Stimulated activated effector memory CD8-positive, alpha-beta T cell treated with anti-CD3 and anti-CD28 coated beads, Interleukin-12 subunit alpha, Interleukin-12 subunit beta, amount 100 ng/mL, for 72 hours (primary cell): ENCODE results near the gene LRRC74A.

Experiments
- ATAC-seq: fragments of 150-1000 bp; cut with Tn5 transposase; 2 replicates; pipeline ENCODE4 v1.10.0; 2021
- DNase-seq, 2 donors: peaks; one replicate each; pipeline ENCODE4 v3.0.0; 2021 to 2022; ENCODE audit warnings: low spot score in 2 of 2
- H3K27ac Mint-ChIP-seq: one replicate; pipeline ENCODE4 v1.8.0; 2022; ENCODE audit warnings: mild to moderate bottlenecking, mixed read lengths
- H3K36me3 Mint-ChIP-seq: one replicate; pipeline ENCODE4 v1.8.0; 2022; ENCODE audit warnings: mild to moderate bottlenecking, mixed read lengths
- H3K4me1 Mint-ChIP-seq: one replicate; pipeline ENCODE4 v1.8.0; 2022; ENCODE audit warnings: mixed read lengths
- H3K4me3 Mint-ChIP-seq: one replicate; pipeline ENCODE4 v1.8.0; 2022; ENCODE audit warnings: mild to moderate bottlenecking, mixed read lengths
- H3K9me3 Mint-ChIP-seq: one replicate; pipeline ENCODE4 v1.8.0; 2022; ENCODE audit warnings: mixed read lengths

LRRC74A gene

DNA sequence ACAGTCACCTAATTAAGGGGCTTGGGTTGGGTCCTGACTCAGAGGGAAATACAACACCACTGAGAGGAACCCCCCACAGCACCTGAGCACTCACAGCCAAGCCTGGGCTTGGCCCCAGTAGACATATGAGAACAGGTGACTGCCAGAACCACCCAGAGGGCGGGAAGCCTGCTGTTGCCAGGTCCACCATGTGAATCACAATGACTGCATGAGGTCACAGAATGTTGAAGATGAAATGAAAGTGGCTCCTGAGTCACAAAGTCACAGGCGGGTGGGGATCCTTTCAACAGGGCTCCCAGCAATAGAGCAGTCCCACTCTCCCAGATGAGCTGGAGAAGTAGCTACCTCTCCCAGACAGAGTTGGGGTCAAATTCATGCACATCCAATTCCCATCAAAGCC lies at the start of gene LRRC74A:
TSS of gene LRRC74A (plus strand) at position 287 of the 400 bp plus-strand sequence. CDS start 290 bp downstream, outside the sequence.
- Mint-ChIP-seq H3K36me3 (no peaks in the 10 kb centered on the region), H3K4me3 (no peak within 1 kb of the TSS), H3K9me3 (no peaks in the 10 kb centered on the region), H3K27ac (no peak within 1 kb of the TSS), H3K4me1 (no peaks in the 10 kb centered on the region)
- no peak for DNase-seq
- peak; percentile 48 for ATAC-seq

GRCh38 chr14:76776428-76777251 lies 49.6 kb upstream of the LRRC74A start:
- Mint-ChIP-seq H3K9me3 (no peaks in the 10 kb centered on the region), H3K27ac (peak overlapping the region; percentile 43), H3K4me1 (peaks cover 23% of the 10 kb centered on the region), H3K4me3 (no peak overlapping the region), H3K36me3 (peaks cover 11% of the 10 kb centered on the region)
- ATAC-seq (no peak), DNase-seq (no peak)

DNA sequence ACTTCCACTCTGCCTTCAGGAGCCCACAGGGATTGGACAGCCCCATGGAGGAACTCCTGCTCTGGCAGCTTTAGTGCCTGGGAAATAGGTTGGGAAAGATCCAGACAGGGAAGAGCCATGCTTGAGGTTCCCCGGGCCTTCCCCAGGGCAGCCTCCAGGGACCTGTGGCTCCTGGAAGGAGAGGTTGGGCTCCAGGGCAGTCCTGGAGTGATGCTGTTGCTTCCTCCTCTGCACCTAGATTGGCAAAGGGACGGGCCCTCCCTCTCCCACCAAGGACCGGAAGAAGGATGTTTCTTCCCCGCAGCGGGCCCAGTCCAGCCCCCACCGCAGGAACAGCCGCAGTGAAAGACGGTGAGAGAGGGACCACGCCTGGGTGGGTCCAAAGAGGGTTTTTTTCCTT lies 48.5 kb upstream of the LRRC74A start:
- no peak for ATAC-seq
- Mint-ChIP-seq H3K36me3 (peaks cover 22% of the 10 kb centered on the region), H3K9me3 (no peaks in the 10 kb centered on the region), H3K4me3 (no peak overlapping the region), H3K27ac (peak overlapping the region; percentile 43), H3K4me1 (peaks cover 28% of the 10 kb centered on the region)
- DNase-seq: no peak

DNA sequence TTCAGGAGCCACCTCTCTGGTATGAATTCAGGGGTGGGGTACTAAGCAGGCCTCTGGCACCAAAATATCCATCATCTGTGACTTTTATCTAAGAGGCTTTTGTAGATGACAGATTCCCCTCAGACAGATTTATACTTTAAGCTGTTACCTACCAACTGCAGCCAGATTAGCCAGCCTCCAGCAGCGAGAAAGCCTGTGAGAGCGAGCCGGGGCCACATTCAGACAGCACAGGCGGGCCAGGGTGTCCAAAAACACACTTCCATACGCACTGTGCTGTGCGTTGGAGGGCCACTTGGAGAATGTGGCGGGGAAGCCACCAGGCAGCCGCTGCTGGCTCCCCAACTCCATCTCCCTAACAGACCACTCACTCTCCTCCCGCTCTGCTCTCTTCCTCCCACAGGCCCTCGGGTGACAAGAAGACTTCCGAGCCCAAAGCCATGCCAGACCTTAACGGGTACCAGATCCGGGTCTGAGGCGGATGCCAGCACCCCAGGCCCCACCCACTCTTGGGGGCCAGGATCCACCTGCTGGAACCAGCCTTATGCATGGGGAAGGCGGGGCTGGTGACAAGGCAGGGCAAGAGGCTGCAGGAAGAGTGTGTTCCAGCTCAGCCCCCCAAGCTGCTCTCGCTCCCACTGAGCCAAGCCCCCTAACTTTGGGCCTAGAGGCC lies 47.5 kb upstream of the LRRC74A start:
- Mint-ChIP-seq H3K9me3 (no peaks in the 10 kb centered on the region), H3K4me1 (peaks cover 34% of the 10 kb centered on the region), H3K27ac (no peak overlapping the region), H3K4me3 (no peak overlapping the region), H3K36me3 (peaks cover 24% of the 10 kb centered on the region)
- DNase-seq: no peak
- ATAC-seq: no peak

DNA sequence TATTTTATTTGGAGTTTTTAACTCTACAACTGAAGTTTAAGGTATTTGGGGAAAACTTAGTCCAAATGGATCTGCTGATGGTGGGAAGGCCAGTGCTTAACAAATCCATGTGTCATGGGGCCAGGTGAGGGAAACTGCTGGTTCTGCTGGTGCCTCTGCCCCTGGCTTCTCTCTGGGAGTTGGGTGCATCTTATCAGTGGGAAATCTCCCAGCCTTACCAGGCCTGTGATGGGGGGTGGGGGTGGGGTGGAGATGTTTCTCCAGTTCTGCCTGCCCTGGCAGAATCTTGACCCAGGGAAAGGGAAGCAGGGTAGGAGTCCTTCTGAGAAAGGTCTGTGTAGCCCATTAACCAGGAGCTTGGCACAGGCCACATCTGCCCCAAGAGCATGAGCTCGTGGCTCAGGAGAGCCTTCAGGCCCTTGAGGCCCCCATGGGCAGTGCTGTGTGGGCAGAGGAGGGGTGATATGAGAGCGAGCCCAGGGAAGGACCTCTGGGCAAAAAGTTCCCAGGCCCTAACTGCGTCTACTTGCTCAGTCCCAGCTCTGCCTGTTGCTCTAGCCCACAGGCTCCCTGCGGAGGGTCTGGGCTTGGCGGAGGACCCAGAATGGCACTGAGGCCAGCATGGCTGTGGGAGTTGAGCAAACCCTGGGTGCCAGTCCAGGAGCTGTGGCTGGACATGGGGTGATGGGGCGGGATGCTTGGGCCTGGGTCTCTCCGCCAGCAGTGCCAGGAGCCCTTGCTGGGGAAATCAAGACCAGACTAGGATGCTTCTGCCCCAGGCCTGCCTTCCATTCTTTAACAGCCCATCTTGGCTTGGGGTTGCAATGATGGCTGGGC lies 46.8 kb upstream of the LRRC74A start:
- H3K9me3 Mint-ChIP-seq: no peaks in the 10 kb centered on the region
- H3K4me3 Mint-ChIP-seq: no peak overlapping the region
- ATAC-seq (no peak), DNase-seq (no peak)
- peaks cover 28% of the 10 kb centered on the region for H3K36me3 Mint-ChIP-seq
- peaks cover 35% of the 10 kb centered on the region for H3K4me1 Mint-ChIP-seq
- H3K27ac Mint-ChIP-seq: peak overlapping the region; percentile 78

GRCh38 chr14:76780058-76780345 lies 46.2 kb upstream of the LRRC74A start:
- Mint-ChIP-seq H3K4me3 (no peak overlapping the region), H3K4me1 (peaks cover 36% of the 10 kb centered on the region)

GRCh38 chr14:76780360-76780759 lies 45.8 kb upstream of the LRRC74A start:
- peaks cover 31% of the 10 kb centered on the region for H3K36me3 Mint-ChIP-seq
- peaks cover 35% of the 10 kb centered on the region for H3K4me1 Mint-ChIP-seq
- H3K9me3 Mint-ChIP-seq: no peaks in the 10 kb centered on the region
- no peak for DNase-seq
- H3K4me3 Mint-ChIP-seq: no peak overlapping the region
- peak overlapping the region; percentile 78 for H3K27ac Mint-ChIP-seq
- ATAC-seq: no peak

More at GRCh38 chr14:76780058-76780345, 46.2 kb upstream of the LRRC74A start:
- peaks cover 29% of the 10 kb centered on the region for H3K36me3 Mint-ChIP-seq
- no peaks in the 10 kb centered on the region for H3K9me3 Mint-ChIP-seq
- ATAC-seq: no peak
- H3K27ac Mint-ChIP-seq: peak overlapping the region; percentile 78
- no peak for DNase-seq

DNA sequence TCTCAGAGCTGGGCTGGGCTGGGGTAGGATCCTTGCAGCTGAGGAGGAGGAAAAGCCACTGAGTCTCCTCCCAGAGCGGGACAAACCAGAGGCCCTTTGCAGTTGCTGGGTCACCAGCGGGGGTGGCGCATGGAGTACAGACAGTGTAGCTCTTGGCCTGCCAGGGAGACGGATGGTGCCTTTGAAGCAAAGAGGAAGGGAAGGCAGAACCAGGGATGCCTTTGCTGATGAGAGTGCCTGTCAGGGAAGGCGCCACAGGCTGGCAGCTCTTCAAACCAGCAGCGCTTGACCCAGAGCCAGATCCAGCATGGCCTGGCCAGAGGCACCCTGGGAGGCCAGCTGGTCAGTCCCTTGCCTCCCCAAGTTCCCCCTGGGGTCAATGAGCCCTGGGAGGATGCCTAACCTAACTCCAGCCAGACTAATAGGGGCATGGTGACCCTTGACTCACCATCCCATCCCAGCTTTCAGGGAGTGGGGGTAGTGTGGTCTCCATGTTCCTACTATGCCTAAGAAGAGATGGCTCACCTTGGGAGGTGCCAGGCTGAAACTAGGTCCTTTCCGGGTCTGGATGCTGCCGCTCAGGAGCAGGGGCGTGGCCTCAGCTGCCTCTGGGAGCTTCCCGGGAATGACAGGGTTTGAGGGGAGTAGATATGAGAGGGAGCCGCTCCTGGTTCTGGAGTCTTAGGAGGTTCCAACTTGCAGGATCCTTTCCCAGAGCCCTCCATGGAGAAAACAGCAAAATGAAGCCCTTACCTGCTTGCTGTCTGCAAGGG lies 45.1 kb upstream of the LRRC74A start:
- peaks cover 34% of the 10 kb centered on the region for H3K36me3 Mint-ChIP-seq
- peak overlapping the region; percentile 78 for H3K27ac Mint-ChIP-seq
- H3K4me3 Mint-ChIP-seq: no peak overlapping the region
- peaks cover 35% of the 10 kb centered on the region for H3K4me1 Mint-ChIP-seq
- DNase-seq (no peak), ATAC-seq (no peak)
- H3K9me3 Mint-ChIP-seq: no peaks in the 10 kb centered on the region

GRCh38 chr14:76781648-76782051 lies 44.6 kb upstream of the LRRC74A start:
- Mint-ChIP-seq H3K9me3 (no peaks in the 10 kb centered on the region), H3K4me1 (peaks cover 35% of the 10 kb centered on the region), H3K36me3 (peaks cover 39% of the 10 kb centered on the region), H3K27ac (peak overlapping the region; percentile 83), H3K4me3 (no peak overlapping the region)
- ATAC-seq (peak; percentile 58), DNase-seq (no peak)

GRCh38 chr14:76782115-76782884 lies 43.9 kb upstream of the LRRC74A start:
- ATAC-seq: no peak
- H3K4me1 Mint-ChIP-seq: peaks cover 35% of the 10 kb centered on the region
- DNase-seq: no peak
- H3K9me3 Mint-ChIP-seq: no peaks in the 10 kb centered on the region
- H3K4me3 Mint-ChIP-seq: peak overlapping the region; percentile 26
- peaks cover 44% of the 10 kb centered on the region for H3K36me3 Mint-ChIP-seq
- H3K27ac Mint-ChIP-seq: peak overlapping the region; percentile 83

GRCh38 chr14:76782885-76783566 lies 43.2 kb upstream of the LRRC74A start:
- DNase-seq: no peak
- Mint-ChIP-seq H3K4me1 (peaks cover 35% of the 10 kb centered on the region), H3K36me3 (peaks cover 51% of the 10 kb centered on the region), H3K4me3 (peak overlapping the region; percentile 26), H3K9me3 (no peaks in the 10 kb centered on the region), H3K27ac (peak overlapping the region; percentile 83)
- peak; percentile 51 for ATAC-seq

DNA sequence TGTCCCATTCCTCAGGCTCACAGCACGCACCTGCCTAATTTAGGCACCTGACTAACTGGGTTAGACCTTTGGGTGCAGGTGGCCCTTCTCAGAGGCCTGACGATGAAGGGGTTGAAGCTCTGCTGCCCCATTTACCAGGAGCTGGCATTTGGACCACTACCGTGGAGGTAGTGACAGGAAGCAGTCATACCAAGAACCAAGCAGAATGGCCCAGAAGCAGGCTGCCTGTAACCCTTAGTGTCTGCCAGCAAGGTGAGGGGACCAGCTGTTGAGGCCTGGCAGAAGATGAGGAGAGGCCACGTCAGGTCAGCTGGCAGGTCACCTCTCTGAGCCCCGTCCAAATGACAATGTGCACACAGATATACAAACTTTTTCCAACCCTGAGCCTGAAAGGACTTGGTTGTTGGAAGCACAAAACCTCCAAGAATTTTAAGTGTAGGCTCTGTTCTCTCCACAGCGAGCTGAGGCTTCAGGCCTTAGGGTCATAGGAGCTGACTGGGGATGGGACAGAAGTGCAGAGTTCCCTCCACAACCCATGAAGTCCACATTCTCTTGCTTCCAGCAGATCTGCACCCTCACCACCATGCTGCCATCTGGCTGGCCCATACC lies 41.8 kb upstream of the LRRC74A start:
- Mint-ChIP-seq H3K4me3 (no peak overlapping the region), H3K9me3 (no peaks in the 10 kb centered on the region), H3K4me1 (peaks cover 35% of the 10 kb centered on the region), H3K36me3 (peaks cover 64% of the 10 kb centered on the region), H3K27ac (peak overlapping the region; percentile 18)
- ATAC-seq (no peak), DNase-seq (no peak)

DNA sequence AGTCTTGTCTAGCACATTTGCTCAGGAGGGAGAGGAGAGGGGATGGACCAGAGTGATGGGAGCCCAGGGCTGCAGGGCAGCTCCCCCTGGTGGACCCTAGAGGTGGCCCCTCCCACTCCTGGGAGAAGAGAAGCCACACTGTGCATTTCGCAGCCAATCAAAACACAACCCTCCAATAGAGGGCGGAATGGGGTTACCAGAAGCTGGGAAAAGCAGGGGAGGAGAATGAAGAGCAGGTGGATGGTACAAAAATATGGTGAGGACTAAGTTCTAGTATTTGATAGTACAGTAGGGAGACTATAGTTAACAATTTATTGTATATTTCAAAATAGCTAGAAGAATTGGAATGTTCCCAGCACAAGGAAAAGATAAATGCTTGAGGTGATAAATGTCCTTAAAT lies 41.3 kb upstream of the LRRC74A start:
- Mint-ChIP-seq H3K4me3 (no peak overlapping the region), H3K27ac (peak overlapping the region; percentile 18)

More for the DNA sequence above, 41.3 kb upstream of the LRRC74A start:
- H3K9me3 Mint-ChIP-seq: no peaks in the 10 kb centered on the region
- peak; percentile 87 for ATAC-seq
- peak; percentile 27 to 69 for DNase-seq
- H3K4me1 Mint-ChIP-seq: peaks cover 34% of the 10 kb centered on the region
- H3K36me3 Mint-ChIP-seq: peaks cover 69% of the 10 kb centered on the region
